B cell (primary cell): Measurements from ENCODE around the gene MIDN.

Experiments used
- CTCF ChIP-seq: fragments of 200-600 bp; IDR thresholded peaks from one replicate; pipeline ENCODE4 v1.8.0; 2022; ENCODE audit warnings: antibody characterized with exemption, mild to moderate bottlenecking
- EZH2 ChIP-seq: IDR thresholded peaks from 2 replicates; pipeline ENCODE4 v1.6.1; 2012; ENCODE audit warnings: borderline replicate concordance, low read depth, mild to moderate bottlenecking, moderate library complexity, low read length; ENCODE audit not compliant: insufficient read depth, poor library complexity, severe bottlenecking

- TF ChIP-seq CTCF (no peak), EZH2 (no peak)
Observed at GRCh38 chr19:1289686-1290025, 41.3 kb downstream of the MIDN start.
